T-helper 17 cell (primary cell): ENCODE results near the gene COL4A2. TPM values are rescaled to one million over a fixed set of nuclear protein-coding genes. Genes with fewer than 3 reads are reported as not detected.
A peak's percentile ranks its signal among the peaks of the same experiment; 100 is the strongest.

Source experiments
- ATAC-seq: fragments of 150-1000 bp; cut with Tn5 transposase; 2 replicates; pipeline ENCODE4 v1.10.0; 2021; ENCODE audit warnings: mild to moderate bottlenecking, moderate library complexity
- DNase-seq, 3 donors: peaks; one replicate each; pipeline versions ENCODE4 v3.0.0 to v3.0.0-alpha.2; 2020 to 2021
- H3K9me3 ChIP-seq: one replicate; pipeline ENCODE4 v1.7.0; 2013; ENCODE audit warnings: low read length, mild to moderate bottlenecking; ENCODE audit not compliant: control insufficient read depth, poor library complexity, severe bottlenecking
- H3K27ac Mint-ChIP-seq: one replicate; pipeline ENCODE4 v1.8.0; 2022; ENCODE audit warnings: mild to moderate bottlenecking, moderate library complexity, mixed read lengths
- H3K27me3 Mint-ChIP-seq: one replicate; pipeline ENCODE4 v1.8.0; 2022; ENCODE audit warnings: mixed read lengths
- H3K36me3 Mint-ChIP-seq: one replicate; pipeline ENCODE4 v1.8.0; 2022; ENCODE audit warnings: low read depth, mixed read lengths
- H3K4me1 Mint-ChIP-seq: one replicate; pipeline ENCODE4 v1.8.0; 2022; ENCODE audit warnings: mild to moderate bottlenecking, mixed read lengths
- H3K4me3 Mint-ChIP-seq: one replicate; pipeline ENCODE4 v1.8.0; 2022; ENCODE audit warnings: mild to moderate bottlenecking, moderate library complexity, mixed read lengths
- total RNA-seq, 4 donors: library from RNA in 2 of 4; stranded (reverse) in 2 of 4; gene quantifications; one replicate each; pipeline ENCODE4 v1.2.3 and lab custom pipeline; 2022 to 2026

COL4A2 gene
- total RNA-seq, 2 donors from 2014 or later, result 0.07 to 1.9 TPM

GRCh38 chr13:110462091-110462490 lies 155.0 kb downstream of the COL4A2 start:
- ATAC-seq (no peak), DNase-seq (no peak)
- Mint-ChIP-seq H3K4me1 (peaks cover 8% of the 10 kb centered on the region), H3K4me3 (no peak overlapping the region), H3K27me3 (peaks cover 49% of the 10 kb centered on the region), H3K27ac (no peak overlapping the region), H3K36me3 (no peaks in the 10 kb centered on the region)
- H3K9me3 ChIP-seq, result no peaks in the 10 kb centered on the region

- peak overlapping the region; percentile 82 for H3K27ac Mint-ChIP-seq
- no peak overlapping the region for H3K4me3 Mint-ChIP-seq
- H3K9me3 ChIP-seq, result no peaks in the 10 kb centered on the region
- H3K36me3 Mint-ChIP-seq, result no peaks in the 10 kb centered on the region
- DNase-seq (no peak), ATAC-seq (no peak)
- H3K4me1 Mint-ChIP-seq, result peaks cover 8% of the 10 kb centered on the region
- H3K27me3 Mint-ChIP-seq, result peaks cover 38% of the 10 kb centered on the region
Observed at GRCh38 chr13:110463156-110463555, 156.1 kb downstream of the COL4A2 start.

GRCh38 chr13:110463871-110464510 lies 156.9 kb downstream of the COL4A2 start:
- Mint-ChIP-seq H3K36me3 (no peaks in the 10 kb centered on the region), H3K4me1 (peaks cover 8% of the 10 kb centered on the region), H3K4me3 (no peak overlapping the region), H3K27me3 (peaks cover 37% of the 10 kb centered on the region), H3K27ac (no peak overlapping the region)
- ATAC-seq (peak; percentile 42), DNase-seq (no peak)
- H3K9me3 ChIP-seq, result no peaks in the 10 kb centered on the region

- H3K36me3 Mint-ChIP-seq, result no peaks in the 10 kb centered on the region
- H3K27ac Mint-ChIP-seq, result no peak overlapping the region
- peaks cover 8% of the 10 kb centered on the region for H3K4me1 Mint-ChIP-seq
- DNase-seq (no peak), ATAC-seq (no peak)
- no peak overlapping the region for H3K4me3 Mint-ChIP-seq
- H3K27me3 Mint-ChIP-seq, result peaks cover 37% of the 10 kb centered on the region
- H3K9me3 ChIP-seq, result no peaks in the 10 kb centered on the region
Observed at GRCh38 chr13:110464556-110465333, 157.7 kb downstream of the COL4A2 start.

DNA sequence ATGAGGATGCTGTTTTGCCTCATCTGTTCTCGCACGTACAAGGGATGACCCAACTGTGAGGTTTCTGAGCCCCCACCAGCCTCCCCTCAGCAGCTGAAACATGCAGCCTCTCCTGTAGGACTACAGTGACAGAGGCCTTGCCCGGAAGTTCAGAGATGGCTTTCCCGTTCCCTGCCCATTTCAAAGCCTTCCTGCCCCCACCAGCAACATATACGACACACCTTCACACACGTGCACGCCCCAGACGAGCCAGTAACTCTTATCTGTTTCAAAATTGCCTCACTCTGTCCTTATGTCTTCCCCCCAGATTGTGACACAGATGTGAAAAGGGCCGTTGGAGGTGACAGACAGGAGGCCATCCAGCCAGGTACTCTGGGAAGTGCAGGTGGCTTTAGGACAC lies 158.6 kb downstream of the COL4A2 start:
- Mint-ChIP-seq H3K4me3 (no peak overlapping the region), H3K27ac (no peak overlapping the region), H3K4me1 (peaks cover 8% of the 10 kb centered on the region), H3K27me3 (peaks cover 38% of the 10 kb centered on the region), H3K36me3 (no peaks in the 10 kb centered on the region)
- H3K9me3 ChIP-seq, result no peaks in the 10 kb centered on the region
- DNase-seq, result no peak
- no peak for ATAC-seq

DNA sequence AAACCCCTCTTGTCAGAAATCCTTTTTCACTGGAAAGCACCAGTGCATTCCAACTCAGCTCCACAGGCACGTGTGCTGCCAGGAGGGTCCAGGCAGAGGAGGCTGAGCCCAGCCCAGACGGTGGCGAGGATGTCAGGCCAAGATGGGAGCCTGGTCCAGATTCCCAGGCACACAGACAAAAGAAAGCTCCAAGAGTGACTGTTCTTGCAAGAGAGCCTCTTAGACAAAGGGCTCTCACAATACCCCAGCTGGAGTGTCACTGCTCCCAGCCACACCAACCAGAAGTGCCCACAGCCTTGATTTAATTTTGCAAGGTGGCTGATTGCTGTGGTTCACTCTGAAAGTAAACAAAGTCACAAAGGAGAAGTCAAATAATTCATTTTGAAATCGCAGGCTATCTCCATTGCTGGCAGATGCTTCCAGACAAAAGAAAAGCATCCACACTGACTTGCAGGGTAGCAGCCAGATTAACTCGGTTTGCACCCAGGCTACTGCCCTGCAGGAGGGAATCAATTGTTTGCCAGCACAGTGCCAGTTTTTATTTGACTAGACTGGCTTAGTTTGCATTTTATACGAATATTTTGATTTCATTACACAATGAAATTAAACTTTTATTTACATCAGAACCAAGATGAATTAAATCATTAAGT lies 159.3 kb downstream of the COL4A2 start:
- H3K9me3 ChIP-seq, result no peaks in the 10 kb centered on the region
- ATAC-seq, result no peak
- Mint-ChIP-seq H3K27ac (no peak overlapping the region), H3K36me3 (no peaks in the 10 kb centered on the region), H3K4me3 (no peak overlapping the region), H3K27me3 (peaks cover 44% of the 10 kb centered on the region), H3K4me1 (peaks cover 8% of the 10 kb centered on the region)
- no peak for DNase-seq

- H3K36me3 Mint-ChIP-seq, result no peaks in the 10 kb centered on the region
- no peak overlapping the region for H3K4me3 Mint-ChIP-seq
- no peak overlapping the region for H3K27ac Mint-ChIP-seq
- DNase-seq (no peak), ATAC-seq (no peak)
- peaks cover 48% of the 10 kb centered on the region for H3K27me3 Mint-ChIP-seq
- no peaks in the 10 kb centered on the region for H3K9me3 ChIP-seq
- H3K4me1 Mint-ChIP-seq, result peaks cover 8% of the 10 kb centered on the region
Observed at GRCh38 chr13:110467516-110468110, 160.5 kb downstream of the COL4A2 start.

GRCh38 chr13:110468986-110469495 lies 162.0 kb downstream of the COL4A2 start:
- DNase-seq (no peak), ATAC-seq (no peak)
- Mint-ChIP-seq H3K4me1 (peaks cover 8% of the 10 kb centered on the region), H3K27ac (no peak overlapping the region), H3K36me3 (no peaks in the 10 kb centered on the region), H3K27me3 (peaks cover 39% of the 10 kb centered on the region), H3K4me3 (no peak overlapping the region)
- H3K9me3 ChIP-seq, result no peaks in the 10 kb centered on the region

DNA sequence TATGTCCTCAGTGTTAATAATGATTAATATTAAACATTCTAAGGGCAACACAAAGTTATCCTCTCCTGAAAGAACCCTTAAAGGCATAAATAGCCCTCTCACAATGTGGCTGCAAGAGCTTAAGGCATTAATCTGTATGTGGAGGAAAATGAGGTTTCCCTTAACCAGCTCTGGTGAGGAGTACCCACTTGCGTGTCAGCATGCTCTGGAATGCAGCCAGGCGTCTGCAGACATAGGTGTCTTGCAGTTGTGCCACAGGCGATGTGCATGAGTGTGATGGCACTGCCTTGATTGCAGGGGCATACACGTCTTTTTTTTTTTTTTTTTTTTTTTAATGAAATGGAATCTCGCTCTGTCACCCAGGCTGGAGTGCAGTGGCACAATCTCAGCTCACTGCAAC lies 162.5 kb downstream of the COL4A2 start:
- Mint-ChIP-seq H3K27me3 (peaks cover 39% of the 10 kb centered on the region), H3K27ac (no peak overlapping the region)

DNA sequence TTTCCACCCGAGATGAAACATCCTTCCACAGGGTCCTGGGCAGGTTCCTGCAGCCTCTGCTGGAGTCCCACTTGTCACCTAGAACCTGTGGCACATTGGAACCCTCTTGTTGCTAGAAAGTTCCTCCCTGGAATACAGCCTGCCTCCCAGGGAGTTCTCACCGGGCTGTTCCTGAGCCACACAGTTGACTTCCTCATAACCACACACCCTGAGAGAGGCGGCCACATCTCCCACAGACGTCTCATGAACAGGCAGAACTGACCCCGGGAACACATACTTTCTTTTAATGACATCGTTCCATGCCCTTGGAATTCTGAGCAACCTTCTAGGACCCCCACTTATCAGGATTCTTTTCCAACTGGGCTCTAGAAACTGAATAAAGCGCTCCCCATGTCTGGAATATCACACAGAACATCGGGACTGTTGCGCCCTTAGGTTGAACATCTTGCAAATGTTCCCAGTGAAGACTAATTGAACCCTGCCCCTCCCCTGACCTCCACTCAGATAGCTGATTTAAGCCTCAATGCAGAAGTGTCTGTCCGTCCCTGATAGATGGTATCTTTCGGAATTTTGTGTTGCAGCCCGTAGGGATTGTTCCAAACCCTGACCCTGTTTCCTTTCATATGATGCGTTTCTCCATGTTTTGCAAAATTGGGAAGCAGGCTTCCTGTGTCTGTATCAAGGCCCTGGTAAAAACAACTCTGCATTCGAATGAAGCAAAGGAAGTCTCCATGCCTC lies 163.4 kb downstream of the COL4A2 start:
- H3K27ac Mint-ChIP-seq, result no peak overlapping the region
- H3K4me1 Mint-ChIP-seq, result peaks cover 6% of the 10 kb centered on the region
- peaks cover 39% of the 10 kb centered on the region for H3K27me3 Mint-ChIP-seq
- H3K4me3 Mint-ChIP-seq, result no peak overlapping the region
- DNase-seq (no peak), ATAC-seq (no peak)
- H3K9me3 ChIP-seq, result no peaks in the 10 kb centered on the region
- no peaks in the 10 kb centered on the region for H3K36me3 Mint-ChIP-seq

More for the DNA sequence above, 162.5 kb downstream of the COL4A2 start:
- ATAC-seq (no peak), DNase-seq (no peak)
- Mint-ChIP-seq H3K4me3 (no peak overlapping the region), H3K4me1 (peaks cover 8% of the 10 kb centered on the region), H3K36me3 (no peaks in the 10 kb centered on the region)
- H3K9me3 ChIP-seq, result no peaks in the 10 kb centered on the region

GRCh38 chr13:110471156-110471832 lies 164.2 kb downstream of the COL4A2 start:
- Mint-ChIP-seq H3K27me3 (peaks cover 36% of the 10 kb centered on the region), H3K4me1 (no peaks in the 10 kb centered on the region), H3K4me3 (no peak overlapping the region), H3K36me3 (no peaks in the 10 kb centered on the region), H3K27ac (no peak overlapping the region)
- DNase-seq, result no peak
- ATAC-seq, result peak; percentile 38
- H3K9me3 ChIP-seq, result no peaks in the 10 kb centered on the region

DNA sequence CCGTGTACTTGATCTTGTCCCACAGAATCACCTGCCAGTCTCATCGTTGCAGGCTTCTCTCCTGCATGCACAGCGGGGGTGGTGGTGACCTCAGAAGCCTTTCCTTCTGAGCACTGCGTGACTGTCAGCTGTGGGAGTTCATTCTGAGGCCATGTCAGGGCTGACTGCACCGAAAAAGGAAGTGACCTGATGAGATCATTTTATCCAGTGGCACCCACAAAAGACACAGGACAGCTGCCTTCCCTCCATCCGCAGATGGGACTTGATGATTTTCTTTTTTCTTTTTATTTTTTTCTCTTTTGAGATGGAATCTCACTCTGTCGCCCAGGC lies 164.7 kb downstream of the COL4A2 start:
- Mint-ChIP-seq H3K27me3 (peaks cover 41% of the 10 kb centered on the region), H3K4me3 (no peak overlapping the region), H3K27ac (no peak overlapping the region), H3K4me1 (no peaks in the 10 kb centered on the region), H3K36me3 (no peaks in the 10 kb centered on the region)
- no peaks in the 10 kb centered on the region for H3K9me3 ChIP-seq
- ATAC-seq, result peak; percentile 77
- DNase-seq, result no peak
